ENCODE results near the gene GK2. TPM values are rescaled to one million over a fixed set of nuclear protein-coding genes. Genes with fewer than 3 reads are reported as not detected.

Gene GK2
- total RNA-seq, 1 experiment from 2014 or later: not detected

DNA sequence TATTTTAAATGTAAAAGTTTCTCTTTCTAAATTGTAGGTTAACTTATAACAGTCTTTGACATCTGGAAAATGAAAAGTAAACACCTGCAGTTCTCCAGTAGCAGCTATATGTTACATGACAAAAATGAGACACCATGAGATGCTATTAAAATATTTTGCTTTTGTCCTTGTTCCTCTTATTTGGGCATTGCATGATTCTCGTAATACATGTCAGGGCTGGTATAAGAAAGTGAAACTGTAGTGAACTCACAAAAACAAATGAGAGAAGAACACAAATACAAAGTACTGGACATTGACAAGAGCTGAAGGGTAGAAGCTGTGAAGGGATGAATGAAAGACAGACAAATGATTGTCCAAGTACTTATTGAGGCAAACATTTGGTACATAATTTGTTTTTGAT, 9.0 kb downstream of the GK2 start:
- intact Hi-C loops (cut with micrococcal nuclease; ENCODE audit: unreplicated experiment): no loop called here
- BruUV-seq (replicated peaks): no TSS peak
- Histone ChIP-seq H3K4me2 (no peak overlapping the region), H3K4me1 (replicated peaks; ENCODE audit: insufficient read depth) (no peaks in the 10 kb centered on the region), H3K27ac (no peak overlapping the region), H3K27me3 (ENCODE audit: insufficient read depth, low read depth) (no peaks in the 10 kb centered on the region), H2AFZ (no peak overlapping the region), H3K4me3 (no peak overlapping the region), H3K36me3 (ENCODE audit: low read depth) (no peaks in the 10 kb centered on the region), H3F3A (ENCODE audit: insufficient read depth, low read depth) (no peaks in the 10 kb centered on the region), H3K79me2 (ENCODE audit: low read depth) (no peaks in the 10 kb centered on the region), H3K9me2 (ENCODE audit: insufficient read depth) (no peaks in the 10 kb centered on the region), H3K9me3 (ENCODE audit: insufficient read depth, low read depth) (no peaks in the 10 kb centered on the region), H4K20me1 (ENCODE audit: insufficient read depth) (no peaks in the 10 kb centered on the region)
- no peak for TF ChIP-seq EZH2 (IDR thresholded peaks at IDR 0.05; ENCODE audit: low read depth)
- TF ChIP-seq, protein P1, sequence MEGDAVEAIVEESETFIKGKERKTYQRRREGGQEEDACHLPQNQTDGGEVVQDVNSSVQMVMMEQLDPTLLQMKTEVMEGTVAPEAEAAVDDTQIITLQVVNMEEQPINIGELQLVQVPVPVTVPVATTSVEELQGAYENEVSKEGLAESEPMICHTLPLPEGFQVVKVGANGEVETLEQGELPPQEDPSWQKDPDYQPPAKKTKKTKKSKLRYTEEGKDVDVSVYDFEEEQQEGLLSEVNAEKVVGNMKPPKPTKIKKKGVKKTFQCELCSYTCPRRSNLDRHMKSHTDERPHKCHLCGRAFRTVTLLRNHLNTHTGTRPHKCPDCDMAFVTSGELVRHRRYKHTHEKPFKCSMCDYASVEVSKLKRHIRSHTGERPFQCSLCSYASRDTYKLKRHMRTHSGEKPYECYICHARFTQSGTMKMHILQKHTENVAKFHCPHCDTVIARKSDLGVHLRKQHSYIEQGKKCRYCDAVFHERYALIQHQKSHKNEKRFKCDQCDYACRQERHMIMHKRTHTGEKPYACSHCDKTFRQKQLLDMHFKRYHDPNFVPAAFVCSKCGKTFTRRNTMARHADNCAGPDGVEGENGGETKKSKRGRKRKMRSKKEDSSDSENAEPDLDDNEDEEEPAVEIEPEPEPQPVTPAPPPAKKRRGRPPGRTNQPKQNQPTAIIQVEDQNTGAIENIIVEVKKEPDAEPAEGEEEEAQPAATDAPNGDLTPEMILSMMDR (conservative IDR thresholded peaks at IDR 0.05): no peak
- ChIA-PET POLR2A (ENCODE audit: unreplicated experiment) (no interaction called here), CTCF (no interaction called here)
- no peak for DNase-seq

DNA sequence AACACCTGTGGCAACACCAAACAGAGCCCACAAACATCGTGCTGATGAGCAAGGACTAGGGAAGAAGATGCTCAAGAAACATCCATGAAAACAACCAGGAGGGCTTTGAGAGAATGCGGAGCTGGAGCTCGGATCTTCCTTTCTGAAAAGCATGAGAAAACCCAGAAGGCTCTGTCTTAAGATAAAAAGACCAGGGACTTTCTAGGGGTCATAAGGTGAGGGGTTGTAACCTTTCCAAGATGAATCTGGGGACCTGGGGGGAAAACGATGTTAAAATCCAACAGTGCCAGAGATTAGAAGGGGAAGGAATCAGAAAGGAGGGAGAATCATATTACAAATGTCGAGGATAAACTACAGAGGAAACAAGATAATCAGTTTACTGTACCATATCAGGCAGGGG, 10.1 kb downstream of the GK2 start:
- CTCF ChIA-PET: no interaction called here
- Histone ChIP-seq H3F3A (ENCODE audit: insufficient read depth, low read depth) (no peaks in the 10 kb centered on the region), H3K9me3 (ENCODE audit: insufficient read depth, low read depth) (no peaks in the 10 kb centered on the region), H3K4me2 (no peak overlapping the region), H3K4me3 (no peak overlapping the region), H4K20me1 (ENCODE audit: insufficient read depth) (no peaks in the 10 kb centered on the region), H2AFZ (no peak overlapping the region), H3K9me2 (ENCODE audit: insufficient read depth) (no peaks in the 10 kb centered on the region), H3K4me1 (replicated peaks; ENCODE audit: insufficient read depth) (no peaks in the 10 kb centered on the region), H3K79me2 (ENCODE audit: low read depth) (no peaks in the 10 kb centered on the region), H3K36me3 (ENCODE audit: low read depth) (no peaks in the 10 kb centered on the region), H3K27me3 (ENCODE audit: insufficient read depth, low read depth) (no peaks in the 10 kb centered on the region), H3K27ac (no peak overlapping the region)
- no peak for TF ChIP-seq EZH2 (IDR thresholded peaks at IDR 0.05; ENCODE audit: low read depth)
- TF ChIP-seq, protein P1 (conservative IDR thresholded peaks at IDR 0.05): no peak
- intact Hi-C loops (cut with micrococcal nuclease; ENCODE audit: unreplicated experiment): no loop called here
- no TSS peak for BruUV-seq (replicated peaks)
- POLR2A ChIA-PET (ENCODE audit: unreplicated experiment): no interaction called here
- no peak for DNase-seq

DNA sequence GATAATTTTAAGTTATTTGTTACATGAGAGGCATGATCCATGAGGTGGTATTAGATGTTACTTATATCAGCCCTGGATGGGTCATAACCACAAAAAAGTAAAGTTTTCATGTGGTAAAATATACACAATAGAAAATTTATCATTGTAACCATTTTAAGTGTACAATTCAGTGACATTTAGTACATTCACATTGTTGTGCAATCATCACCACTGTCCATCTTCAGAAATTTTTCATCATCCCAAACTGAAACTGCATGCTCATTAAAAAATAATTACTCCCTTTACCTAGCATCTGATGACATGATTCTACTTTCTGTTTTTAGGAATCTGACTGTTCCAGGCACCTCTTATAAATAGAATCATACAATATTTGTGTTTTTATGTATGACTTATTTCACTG, 11.2 kb downstream of the GK2 start:
- H3K36me3 ChIP-seq (ENCODE audit: low read depth): no peaks in the 10 kb centered on the region
- no peaks in the 10 kb centered on the region for H4K20me1 ChIP-seq (ENCODE audit: insufficient read depth)
- no peaks in the 10 kb centered on the region for H3K9me3 ChIP-seq (ENCODE audit: insufficient read depth, low read depth)
- no peaks in the 10 kb centered on the region for H3K79me2 ChIP-seq (ENCODE audit: low read depth)
- no TSS peak for BruUV-seq (replicated peaks)
- no peaks in the 10 kb centered on the region for H3K27me3 ChIP-seq (ENCODE audit: insufficient read depth, low read depth)
- CTCF ChIA-PET: no interaction called here
- H3F3A ChIP-seq (ENCODE audit: insufficient read depth, low read depth): no peaks in the 10 kb centered on the region
- H2AFZ ChIP-seq: no peak overlapping the region
- intact Hi-C loops (cut with micrococcal nuclease; ENCODE audit: unreplicated experiment): no loop called here
- no peak for DNase-seq
- H3K27ac ChIP-seq: no peak overlapping the region
- no peaks in the 10 kb centered on the region for H3K9me2 ChIP-seq (ENCODE audit: insufficient read depth)
- no peak overlapping the region for H3K4me3 ChIP-seq
- no peaks in the 10 kb centered on the region for H3K4me1 ChIP-seq (replicated peaks; ENCODE audit: insufficient read depth)
- TF ChIP-seq, protein P1 (conservative IDR thresholded peaks at IDR 0.05): no peak
- TF ChIP-seq EZH2 (IDR thresholded peaks at IDR 0.05; ENCODE audit: low read depth): no peak
- POLR2A ChIA-PET (ENCODE audit: unreplicated experiment): no interaction called here
- H3K4me2 ChIP-seq: no peak overlapping the region

Data from PC-9 (cell line).